MM.1S (cell line): ENCODE data around the gene RTN4.
"Not testable (repeated sequence)": the region's sequence is repeated elsewhere in the genome, so short reads cannot be mapped to it uniquely, and the experiment has no call there.

Experiments
- DNase-seq: peaks from one replicate; pipeline ENCODE4 v3.0.0-alpha.2; 2015
- H2AFZ ChIP-seq: fragments of 300-600 bp; sonication (generic); 2 replicates; pipeline ENCODE4 v1.6.0; 2016; ENCODE audit warnings: antibody characterized with exemption, low read length
- H3F3A ChIP-seq: fragments of 300-600 bp; sonication (generic); 2 replicates; pipeline ENCODE4 v1.6.1; 2016; ENCODE audit warnings: mild to moderate bottlenecking, antibody characterized with exemption, low read length, moderate library complexity, mixed read lengths; ENCODE audit not compliant: insufficient read depth
- H3K27ac ChIP-seq: fragments of 300-600 bp; sonication (generic); 2 replicates; pipeline ENCODE4 v1.5.1; 2016; ENCODE audit warnings: mild to moderate bottlenecking, low read length
- H3K27me3 ChIP-seq: fragments of 300-600 bp; sonication (generic); replicated peaks from 2 replicates; pipeline ENCODE4 v1.6.0; 2016; ENCODE audit warnings: low read length; ENCODE audit not compliant: insufficient read depth
- H3K36me3 ChIP-seq: fragments of 300-600 bp; sonication (generic); replicated peaks from 2 replicates; pipeline ENCODE4 v1.6.1; 2016; ENCODE audit warnings: mild to moderate bottlenecking, low read length, mixed read lengths; ENCODE audit not compliant: insufficient read depth
- H3K4me1 ChIP-seq: fragments of 300-600 bp; sonication (generic); 2 replicates; pipeline ENCODE4 v1.6.1; 2016; ENCODE audit warnings: low read length, mixed read lengths
- H3K4me2 ChIP-seq: fragments of 300-600 bp; sonication (generic); 2 replicates; pipeline ENCODE4 v1.6.0; 2016; ENCODE audit warnings: low read depth, low read length
- H3K4me3 ChIP-seq: fragments of 300-600 bp; sonication (generic); 2 replicates; pipeline ENCODE4 v1.5.1; 2016; ENCODE audit warnings: low read length, mixed read lengths
- H3K79me2 ChIP-seq: fragments of 300-600 bp; sonication (generic); 2 replicates; pipeline ENCODE4 v1.6.1; 2016; ENCODE audit warnings: mixed run types, low read length, mixed read lengths
- H3K9ac ChIP-seq: fragments of 300-600 bp; sonication (generic); 2 replicates; pipeline ENCODE4 v1.6.1; 2016; ENCODE audit warnings: low read length, mixed read lengths
- H3K9me2 ChIP-seq: fragments of 300-600 bp; sonication (generic); replicated peaks from 2 replicates; pipeline ENCODE4 v1.6.1; 2016; ENCODE audit warnings: mild to moderate bottlenecking, low read length, mixed read lengths; ENCODE audit not compliant: insufficient read depth
- H3K9me3 ChIP-seq: fragments of 300-600 bp; sonication (generic); replicated peaks from 2 replicates; pipeline ENCODE4 v1.6.1; 2016; ENCODE audit warnings: mild to moderate bottlenecking, low read length, mixed read lengths; ENCODE audit not compliant: insufficient read depth
- H4K20me1 ChIP-seq: fragments of 300-600 bp; sonication (generic); 2 replicates; pipeline ENCODE4 v1.6.1; 2016; ENCODE audit warnings: mild to moderate bottlenecking, low read length, moderate library complexity, mixed read lengths; ENCODE audit not compliant: insufficient read depth
- CTCF ChIP-seq: fragments of 300-600 bp; sonication (generic); IDR thresholded peaks from 2 replicates; pipeline ENCODE4 v1.5.1; 2016; ENCODE audit warnings: antibody characterized with exemption, low read length, mixed read lengths
- EZH2 ChIP-seq: fragments of 300-600 bp; sonication (generic); optimal IDR thresholded peaks from 2 replicates; pipeline ENCODE3; 2017; ENCODE audit warnings: low read depth, mild to moderate bottlenecking, antibody characterized with exemption, low read length, mixed read lengths
- EZH2phosphoT487 ChIP-seq: fragments of 300-600 bp; sonication (generic); IDR thresholded peaks from 2 replicates; pipeline ENCODE4 v1.6.1; 2018; ENCODE audit warnings: antibody characterized with exemption, low read length

RTN4 gene

GRCh38 chr2:55092439-55092838 lies 42.2 kb upstream of the RTN4 start:
- Histone ChIP-seq H3K4me1 (peaks cover 4% of the 10 kb centered on the region; the same call in 1 of the 2 replicates), H3K4me2 (no peak overlapping the region), H3K9me3 (no peaks in the 10 kb centered on the region), H2AFZ (no peak overlapping the region), H3K9me2 (no peaks in the 10 kb centered on the region), H3K27me3 (no peaks in the 10 kb centered on the region), H3K27ac (no peak overlapping the region), H3K79me2 (no peaks in the 10 kb centered on the region), H3K9ac (no peak overlapping the region), H4K20me1 (no peaks in the 10 kb centered on the region), H3K36me3 (no peaks in the 10 kb centered on the region), H3K4me3 (no peak overlapping the region), H3F3A (no peaks in the 10 kb centered on the region)
- DNase-seq = no peak
- TF ChIP-seq EZH2 = no peak
- no peak for TF ChIP-seq CTCF
- no peak for TF ChIP-seq EZH2phosphoT487

GRCh38 chr2:55091681-55092080 lies 41.4 kb upstream of the RTN4 start:
- H3K4me3 ChIP-seq, H3K4me1 ChIP-seq, H3K9me2 ChIP-seq, H3K27me3 ChIP-seq, H3K9ac ChIP-seq, H3K36me3 ChIP-seq, H3K4me2 ChIP-seq, H4K20me1 ChIP-seq, H2AFZ ChIP-seq, H3F3A ChIP-seq, DNase-seq, H3K79me2 ChIP-seq, H3K9me3 ChIP-seq, H3K27ac ChIP-seq: not testable (repeated sequence)

- H3K4me3 ChIP-seq = no peak overlapping the region
- no peak for DNase-seq
- H3K27me3 ChIP-seq = no peaks in the 10 kb centered on the region
- TF ChIP-seq CTCF (no peak), EZH2 (no peak), EZH2phosphoT487 (no peak)
- no peak overlapping the region for H3K9ac ChIP-seq
- no peaks in the 10 kb centered on the region for H3K9me3 ChIP-seq
- no peaks in the 10 kb centered on the region for H4K20me1 ChIP-seq
- H3K79me2 ChIP-seq = no peaks in the 10 kb centered on the region
- H3K4me1 ChIP-seq = peaks cover 4% of the 10 kb centered on the region; the same call in 1 of the 2 replicates
- H3K4me2 ChIP-seq = no peak overlapping the region
- H3K36me3 ChIP-seq = no peaks in the 10 kb centered on the region
- H3K9me2 ChIP-seq = no peaks in the 10 kb centered on the region
- H3F3A ChIP-seq = no peaks in the 10 kb centered on the region
- H2AFZ ChIP-seq = no peak overlapping the region
- H3K27ac ChIP-seq = no peak overlapping the region
Measured at GRCh38 chr2:55090702-55091101, 40.5 kb upstream of the RTN4 start.

- H3F3A ChIP-seq = no peaks in the 10 kb centered on the region
- H3K4me2 ChIP-seq = no peak overlapping the region
- H3K36me3 ChIP-seq = no peaks in the 10 kb centered on the region
- H3K79me2 ChIP-seq = no peaks in the 10 kb centered on the region
- no peaks in the 10 kb centered on the region for H3K27me3 ChIP-seq
- no peaks in the 10 kb centered on the region for H3K9me2 ChIP-seq
- DNase-seq = no peak
- H2AFZ ChIP-seq = no peak overlapping the region
- no peak overlapping the region for H3K4me3 ChIP-seq
- peaks cover 4% of the 10 kb centered on the region; the same call in 1 of the 2 replicates for H3K4me1 ChIP-seq
- no peak overlapping the region for H3K9ac ChIP-seq
- no peaks in the 10 kb centered on the region for H4K20me1 ChIP-seq
- no peak overlapping the region for H3K27ac ChIP-seq
- TF ChIP-seq EZH2 (no peak), EZH2phosphoT487 (no peak), CTCF (no peak)
- no peaks in the 10 kb centered on the region for H3K9me3 ChIP-seq
Measured at GRCh38 chr2:55089726-55090125, 39.5 kb upstream of the RTN4 start.
